ENCODE results near the gene DNAJC12.
"Not testable (repeated sequence)": the region's sequence is repeated elsewhere in the genome, so short reads cannot be mapped to it uniquely, and the experiment has no call there.

The DNAJC12 gene

DNA sequence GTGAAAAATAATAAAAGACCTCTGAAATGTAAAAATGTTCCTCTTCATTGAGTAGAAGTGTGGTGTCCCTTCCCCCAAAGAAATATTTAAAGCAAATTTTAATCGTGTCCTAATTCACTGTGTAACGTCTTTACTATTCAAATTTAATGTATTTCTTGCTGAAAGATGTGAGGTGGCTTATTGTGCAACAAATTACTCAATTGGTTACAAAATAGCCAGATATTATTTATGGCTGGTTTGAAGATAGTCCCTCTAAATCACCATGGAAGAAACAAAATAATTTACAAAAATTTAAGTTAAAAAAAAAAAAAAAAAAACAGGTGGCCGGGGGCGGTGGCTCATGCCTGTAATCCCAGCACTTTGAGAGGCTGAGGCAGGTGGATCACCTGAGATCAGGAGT, 43.7 kb downstream of the DNAJC12 start:
- no peak for DNase-seq (ENCODE audit: insufficient read length, low spot score)
- no peak for FAIRE-seq

DNA sequence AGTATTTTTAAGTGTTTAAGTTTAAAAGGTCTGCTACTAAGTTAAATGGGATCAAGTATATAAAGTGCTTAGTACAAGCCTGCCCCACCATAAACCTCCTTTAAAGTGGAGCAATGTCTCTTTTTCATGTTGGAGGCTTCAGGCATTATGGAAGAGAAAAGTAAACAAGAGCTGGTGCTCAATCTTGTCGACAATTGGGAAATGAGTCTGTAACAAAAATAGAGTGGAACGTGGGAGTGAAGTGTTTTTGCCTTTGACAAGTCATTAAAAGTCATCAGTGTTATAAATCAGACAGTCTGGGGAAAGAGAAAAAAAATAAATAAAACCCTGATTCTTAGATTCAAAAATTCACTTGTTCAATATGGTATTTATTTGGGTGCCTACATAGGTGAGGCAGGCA, 44.7 kb downstream of the DNAJC12 start:
- no peak for FAIRE-seq

DNA sequence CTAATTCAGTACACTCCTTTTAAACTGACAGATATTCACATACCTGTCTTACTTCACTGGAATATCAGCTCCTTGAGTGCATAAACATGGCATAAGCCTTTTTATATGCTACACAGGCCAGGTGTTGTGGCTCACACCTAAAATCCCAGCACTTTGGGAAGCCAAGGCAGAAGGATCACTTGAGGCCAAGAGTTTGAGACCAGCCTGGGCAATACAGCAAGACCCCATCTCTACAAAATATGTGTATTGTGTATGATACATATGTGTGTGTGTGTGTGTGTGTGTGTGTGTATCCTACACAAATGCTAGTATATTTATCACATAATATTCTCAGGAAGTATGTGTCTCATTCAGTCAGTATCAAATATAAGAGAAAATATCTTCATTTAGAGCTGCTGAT, 45.3 kb downstream of the DNAJC12 start:
- DNase-seq (ENCODE audit: insufficient read length, low spot score) = no peak
- no peak for FAIRE-seq

More for the DNA sequence above, 44.7 kb downstream of the DNAJC12 start:
- DNase-seq (ENCODE audit: insufficient read length, low spot score) = no peak

- DNase-seq (ENCODE audit: insufficient read length, low spot score) (no peak), FAIRE-seq (no peak)
These were observed 47.2 kb downstream of the DNAJC12 start for GRCh38 chr10:67790534-67791408.

DNA sequence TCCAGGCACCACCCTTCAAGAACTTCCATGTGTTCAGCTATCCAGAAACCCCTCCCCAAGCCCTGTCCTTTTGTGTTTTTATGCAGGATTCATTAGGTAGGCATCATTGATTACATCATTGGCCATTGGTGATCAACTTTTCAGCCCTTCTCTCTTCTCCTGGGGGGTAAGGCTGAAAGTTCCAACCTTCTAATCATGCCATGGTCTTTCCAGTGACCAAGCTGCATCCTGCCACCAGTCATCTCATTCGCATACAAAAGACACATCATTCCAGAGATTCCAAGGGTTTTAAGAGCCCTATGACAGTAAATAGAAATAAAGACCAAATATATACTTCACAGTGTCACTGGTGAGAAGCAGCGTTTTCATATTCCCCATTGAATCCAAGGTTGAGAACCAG, 48.2 kb downstream of the DNAJC12 start:
- no peak for DNase-seq (ENCODE audit: insufficient read length, low spot score)
- no peak for FAIRE-seq

DNA sequence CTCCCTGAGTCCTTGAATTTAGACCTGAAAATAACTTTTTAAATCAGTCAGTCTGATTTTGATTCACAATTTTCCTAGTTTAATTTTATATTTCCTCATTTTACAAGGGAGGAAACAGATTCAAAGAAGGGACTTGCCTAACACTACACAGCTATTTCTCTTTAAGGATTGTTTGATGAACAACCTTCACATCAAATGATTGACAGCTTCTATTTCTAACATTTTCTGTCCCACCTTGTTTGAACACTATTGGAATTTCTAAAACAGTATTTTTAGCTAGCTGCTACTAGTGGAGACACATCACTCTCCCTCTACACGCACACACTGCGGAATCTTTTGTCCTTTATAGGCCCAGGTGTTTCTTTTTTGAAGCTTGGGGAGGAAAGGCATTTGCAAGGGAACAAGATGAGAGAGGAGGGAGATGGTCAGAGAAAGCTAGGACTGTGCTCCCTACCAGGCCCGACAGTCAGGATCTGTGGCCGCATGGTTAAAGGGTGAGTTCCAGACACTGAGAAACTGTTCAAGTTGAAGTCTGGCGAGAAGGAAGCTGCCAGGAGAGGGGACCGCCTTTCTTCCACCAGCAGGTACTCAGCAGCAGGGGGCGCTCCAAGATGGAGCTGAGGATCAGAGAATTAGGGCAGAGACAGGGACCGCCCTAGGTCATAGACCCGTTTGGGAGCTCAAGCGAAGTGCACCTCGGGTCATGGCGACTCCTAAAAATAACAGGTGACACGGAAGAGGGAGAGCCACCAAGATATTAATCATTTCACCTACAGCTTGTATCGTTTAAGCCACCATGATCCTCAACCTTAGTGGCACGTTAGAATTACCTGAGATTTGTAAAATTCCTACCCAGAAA, 49.7 kb downstream of the DNAJC12 start:
- DNase-seq (ENCODE audit: insufficient read length, low spot score) = peak; percentile 23
- no peak for FAIRE-seq

DNA sequence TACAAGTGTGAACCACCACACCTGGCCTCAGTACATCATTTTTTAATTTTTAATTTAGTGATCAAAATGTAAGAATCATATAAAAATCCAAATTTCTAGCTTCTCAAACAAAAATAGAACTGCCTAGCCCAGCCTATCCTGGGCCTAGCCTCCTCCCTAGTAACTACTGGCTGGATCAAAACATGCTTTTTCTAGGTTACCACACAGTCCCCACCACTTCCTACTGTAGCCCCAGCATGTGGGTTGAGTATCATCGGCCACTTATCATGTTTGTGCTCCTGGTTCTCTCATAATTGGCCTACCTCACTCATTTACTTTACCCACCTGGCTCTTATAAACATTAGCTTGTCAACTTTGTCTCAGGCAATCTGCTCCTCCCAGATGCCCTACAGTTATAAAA, 52.9 kb downstream of the DNAJC12 start:
- FAIRE-seq (no peak), DNase-seq (ENCODE audit: insufficient read length, low spot score) (no peak)

GRCh38 chr10:67784474-67784873, 53.5 kb downstream of the DNAJC12 start:
- DNase-seq (ENCODE audit: insufficient read length, low spot score) (no peak), FAIRE-seq (no peak)

DNA sequence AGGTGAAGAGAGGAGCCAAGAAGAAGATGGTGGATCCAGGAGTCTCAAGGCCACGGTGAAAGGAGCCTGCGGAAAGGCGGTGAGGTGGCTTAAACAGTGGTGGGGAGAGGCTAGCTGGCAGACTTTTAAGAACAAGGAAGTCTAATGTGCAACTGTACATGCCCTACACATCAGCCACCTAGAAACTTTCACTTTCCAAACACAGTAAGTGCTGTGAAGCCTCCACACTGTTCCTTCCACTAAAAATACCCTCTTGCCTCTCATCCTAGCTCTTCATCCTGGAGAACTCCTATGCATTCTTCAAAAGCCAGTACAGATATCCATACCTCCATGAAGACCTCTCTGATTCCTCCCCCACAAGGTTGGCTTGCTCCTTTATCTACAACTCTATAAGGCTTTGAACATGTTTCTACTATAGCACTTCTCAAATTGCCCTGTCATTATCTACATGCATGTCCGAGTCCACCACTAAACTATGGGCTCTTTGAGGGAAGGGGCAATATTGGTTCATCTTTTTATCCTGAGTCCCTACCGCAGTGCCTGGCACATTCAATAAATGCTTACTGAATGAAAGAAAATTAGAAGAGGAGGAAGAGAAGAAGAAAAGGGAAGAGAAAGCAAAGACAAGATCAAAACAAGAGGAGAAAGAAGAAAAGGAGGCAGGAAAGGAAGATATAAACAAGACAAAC, 54.2 kb downstream of the DNAJC12 start:
- FAIRE-seq (no peak), DNase-seq (ENCODE audit: insufficient read length, low spot score) (no peak)

DNA sequence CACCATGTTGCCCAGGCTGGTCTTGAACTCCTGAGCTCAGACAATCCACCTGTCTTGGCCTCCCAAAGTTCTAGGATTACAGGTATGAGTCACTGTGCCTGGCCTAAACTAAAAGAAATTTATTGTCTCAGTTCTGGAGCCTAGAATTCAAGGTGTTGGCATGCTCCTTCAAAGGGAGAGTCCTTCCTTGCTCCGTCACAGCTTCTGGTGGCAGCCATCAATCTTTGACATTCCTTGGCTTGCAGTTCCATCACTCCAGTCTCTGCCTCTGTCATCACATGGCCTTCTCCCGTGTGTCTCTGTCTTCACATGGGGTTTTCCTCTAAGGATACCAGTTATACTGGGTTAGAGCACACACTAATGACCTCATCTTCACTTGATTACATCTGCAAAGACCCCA, 55.5 kb downstream of the DNAJC12 start:
- DNase-seq (ENCODE audit: insufficient read length, low spot score) (no peak), FAIRE-seq (no peak)

DNA sequence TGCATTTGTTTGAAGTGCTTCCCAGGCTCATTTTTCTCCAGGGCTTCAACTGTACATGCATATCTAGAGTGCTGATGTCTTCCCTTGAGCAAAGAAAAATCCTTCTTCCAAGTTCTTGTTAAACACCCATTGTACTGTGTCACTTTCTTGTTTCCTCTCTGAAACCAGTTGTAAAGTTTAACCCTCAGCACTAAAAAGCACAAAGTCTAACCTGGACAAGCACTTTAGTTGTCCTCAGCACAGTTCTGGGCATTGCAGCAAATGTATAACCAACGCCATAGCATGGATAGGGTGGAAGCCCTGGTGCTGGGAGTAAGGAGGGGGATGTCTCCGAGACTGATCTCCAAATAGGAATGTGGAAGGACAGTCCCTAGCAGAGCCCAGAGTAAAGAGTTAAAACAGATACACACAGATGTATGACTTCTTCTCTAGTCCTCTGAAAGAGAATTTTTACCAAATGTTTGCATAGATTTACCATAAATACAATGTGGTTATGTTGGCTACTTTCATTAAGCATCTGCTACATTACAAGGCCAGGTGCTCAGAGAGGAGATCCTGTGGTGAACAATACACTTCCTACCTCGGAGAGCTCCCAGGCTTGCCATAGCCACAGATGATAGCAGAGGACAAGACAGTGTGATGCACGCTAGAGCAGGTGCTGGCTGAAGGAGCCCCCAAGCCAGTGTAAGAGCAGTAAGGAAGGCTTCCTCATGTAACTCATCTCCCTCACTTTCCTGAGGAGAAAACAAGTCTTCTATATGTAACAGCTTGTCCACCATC, 57.0 kb downstream of the DNAJC12 start:
- FAIRE-seq = no peak
- DNase-seq (ENCODE audit: insufficient read length, low spot score) = no peak

GRCh38 chr10:67780204-67780621, 57.8 kb downstream of the DNAJC12 start:
- FAIRE-seq; DNase-seq (ENCODE audit: insufficient read length, low spot score): not testable (repeated sequence)

- FAIRE-seq = no peak
- DNase-seq (ENCODE audit: insufficient read length, low spot score) = peak; percentile 73
These were observed 58.4 kb downstream of the DNAJC12 start for GRCh38 chr10:67779465-67780203.

DNA sequence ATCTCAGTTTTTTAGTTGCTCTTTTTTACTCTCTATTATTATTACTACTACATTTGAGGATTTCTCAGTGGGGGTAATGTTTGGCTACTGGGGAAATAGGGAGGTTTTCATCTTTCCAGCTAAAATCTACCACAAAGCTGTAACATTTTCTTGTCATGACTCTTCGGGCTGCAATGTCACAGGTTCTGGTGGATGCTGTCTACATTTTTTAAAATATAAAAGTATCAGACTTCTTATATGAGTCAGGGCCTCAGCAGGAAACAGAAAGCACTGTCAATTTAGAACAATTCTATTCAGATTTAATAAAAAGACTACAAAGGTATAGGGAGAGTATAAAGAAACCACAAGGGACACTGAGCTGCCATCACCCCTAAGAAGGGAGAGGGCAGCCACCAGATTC, 61.6 kb downstream of the DNAJC12 start:
- no peak for FAIRE-seq
- no peak for DNase-seq (ENCODE audit: insufficient read length, low spot score)

DNA sequence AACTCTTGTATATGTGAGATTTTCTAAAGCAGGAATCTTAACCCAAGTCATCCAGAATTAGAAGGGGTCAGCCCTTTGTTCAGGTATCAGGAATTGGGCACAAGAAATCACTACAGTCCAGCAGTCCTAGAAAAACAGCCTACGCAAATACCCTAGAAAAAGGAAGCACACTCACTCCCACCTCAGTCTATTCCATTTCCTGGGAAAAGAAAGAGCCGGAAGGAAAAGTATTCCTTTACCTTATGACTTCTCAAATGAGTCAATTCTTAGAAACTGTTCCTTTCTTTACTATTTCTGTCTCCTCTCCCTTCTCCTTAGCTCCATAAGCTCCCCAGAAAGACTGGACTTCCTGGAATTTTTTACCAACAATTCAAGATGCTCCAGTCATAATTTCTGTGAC, 62.7 kb downstream of the DNAJC12 start:
- FAIRE-seq (no peak), DNase-seq (ENCODE audit: insufficient read length, low spot score) (no peak)

DNA sequence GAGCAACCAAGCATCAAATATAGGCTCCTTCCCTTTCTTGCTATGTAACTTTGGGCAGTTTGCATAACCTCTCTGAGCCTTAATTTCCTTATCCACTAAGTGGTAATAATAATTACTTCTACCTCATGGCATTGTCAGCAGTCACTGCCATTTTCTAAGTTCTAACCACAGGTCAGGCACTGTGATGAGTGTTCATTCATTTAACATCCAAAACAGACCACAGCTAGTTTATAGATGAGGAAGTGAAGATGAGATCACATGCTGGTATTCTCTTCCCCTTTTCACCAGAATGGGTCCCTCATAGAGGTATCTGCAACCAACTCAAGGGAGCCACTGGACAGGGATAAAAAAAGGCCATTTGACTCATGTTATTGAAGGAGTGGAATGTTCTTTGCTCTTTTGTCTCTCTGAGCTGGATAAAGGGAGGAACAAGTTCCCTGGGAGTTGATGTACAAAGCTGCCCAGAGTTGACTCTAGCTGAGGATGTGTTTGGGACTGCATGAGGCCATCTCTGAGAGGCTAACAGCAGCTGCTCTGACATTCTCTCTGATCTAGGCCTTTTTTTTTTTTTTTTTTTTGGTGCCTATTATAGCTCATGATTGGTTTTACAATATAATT, 65.0 kb downstream of the DNAJC12 start:
- DNase-seq (ENCODE audit: insufficient read length, low spot score) (no peak), FAIRE-seq (no peak)

DNA sequence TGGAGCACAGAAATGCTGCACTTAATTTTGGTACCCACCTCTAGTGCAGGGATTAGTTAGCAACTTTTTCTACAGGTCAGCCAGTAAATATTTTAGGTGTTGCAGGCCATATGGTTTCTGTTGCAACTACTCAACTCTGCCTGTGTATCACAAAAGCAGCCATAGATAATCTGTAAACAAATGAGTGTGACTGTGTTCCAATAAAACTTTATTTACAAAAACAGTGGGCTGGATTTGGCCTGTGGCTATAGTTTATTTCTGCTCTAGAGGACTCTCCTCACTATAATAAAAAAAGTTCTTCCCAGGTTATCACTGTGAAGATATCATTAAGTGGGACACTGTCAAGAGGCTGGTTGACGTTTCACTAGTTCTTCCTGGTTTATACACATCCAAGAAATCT, 65.8 kb downstream of the DNAJC12 start:
- no peak for DNase-seq (ENCODE audit: insufficient read length, low spot score)
- FAIRE-seq = no peak

DNA sequence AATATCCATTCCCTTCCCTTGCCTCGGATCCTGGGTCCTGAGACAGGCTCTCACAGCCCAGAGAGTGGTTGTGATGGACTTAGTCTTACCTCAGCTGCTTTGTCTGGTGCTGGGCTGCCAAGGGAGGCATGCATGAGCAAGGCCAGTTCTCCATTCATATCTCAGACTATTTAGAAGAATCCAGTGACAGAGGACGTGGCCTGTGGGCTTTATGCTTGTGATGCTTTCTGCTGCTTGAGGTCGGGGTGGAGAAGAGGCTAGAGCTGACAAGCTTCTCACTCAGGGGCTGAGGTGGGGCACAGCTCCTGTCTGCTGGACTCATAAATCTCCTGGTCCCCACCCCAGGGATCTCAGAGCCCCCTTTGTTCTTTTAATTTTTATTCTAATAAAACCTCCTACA, 66.8 kb downstream of the DNAJC12 start:
- DNase-seq (ENCODE audit: insufficient read length, low spot score) (no peak), FAIRE-seq (no peak)

- no peak for DNase-seq (ENCODE audit: insufficient read length, low spot score)
- FAIRE-seq = no peak
These were observed 67.5 kb downstream of the DNAJC12 start for GRCh38 chr10:67770537-67770936.
